Vagina (tissue), 2 donors: ENCODE measurements around the gene CYSLTR2.

Experiments used
- CTCF ChIP-seq, 3 experiments: fragments of 450-650 bp in 2 of 3; fragments of 200-600 bp in 1 of 3; sonication (generic) in 1 of 3; IDR thresholded peaks; one replicate each; pipeline ENCODE4 v1.5.1; 2017 to 2019; ENCODE audit warnings: antibody characterized with exemption in 3 of 3, mild to moderate bottlenecking in 2 of 3, moderate library complexity in 2 of 3
- POLR2A ChIP-seq, 2 donors: fragments of 450-650 bp; IDR thresholded peaks; one replicate each; pipeline ENCODE4 v1.6.1; 2017; ENCODE audit warnings: antibody characterized with exemption in 2 of 2, mild to moderate bottlenecking in 2 of 2, moderate library complexity in 2 of 2
- POLR2AphosphoS5 ChIP-seq, 2 donors: sonication (generic); formaldehyde crosslinking; IDR thresholded peaks; one replicate each; pipeline ENCODE4 v1.9.0; 2017; ENCODE audit warnings: antibody characterized with exemption in 2 of 2, mild to moderate bottlenecking in 2 of 2, low read depth in 1 of 2; ENCODE audit not compliant: insufficient read depth in 1 of 2

- TF ChIP-seq CTCF (IDR thresholded peaks at IDR 0.05), result no peak
- no peak for TF ChIP-seq POLR2A (IDR thresholded peaks at IDR 0.05)
- no peak for TF ChIP-seq POLR2AphosphoS5 (IDR thresholded peaks at IDR 0.05; ENCODE audit: insufficient read depth in 1 of 2, low read depth in 1 of 2)
These were observed 55.0 kb downstream of the CYSLTR2 start for GRCh38 chr13:48708764-48709163.
